Osteoblast (primary cell): ENCODE results near the gene RIBC1. TPM values are rescaled to one million over a fixed set of nuclear protein-coding genes. Genes with fewer than 3 reads are reported as not detected.
"Not testable (repeated sequence)": the region's sequence is repeated elsewhere in the genome, so short reads cannot be mapped to it uniquely, and the experiment has no call there.

Experiments used
- DNase-seq: peaks from one replicate; pipeline ENCODE4 v3.0.0; 2011; ENCODE audit warnings: low spot score, mixed read lengths; ENCODE audit not compliant: insufficient read length; ENCODE audit errors: missing footprints
- H2AFZ ChIP-seq: 2 replicates; pipeline ENCODE4 v1.6.0; 2011; ENCODE audit warnings: mild to moderate bottlenecking, low read length
- H3K27ac ChIP-seq: 2 replicates; pipeline ENCODE4 v1.5.1; 2011; ENCODE audit warnings: mild to moderate bottlenecking, low read depth, low read length, moderate library complexity
- H3K27me3 ChIP-seq: 2 replicates; pipeline ENCODE4 v1.6.0; 2012; ENCODE audit warnings: mild to moderate bottlenecking, control low read depth, inconsistent platforms, low read length, moderate library complexity; ENCODE audit not compliant: insufficient read depth
- H3K36me3 ChIP-seq: 2 replicates; pipeline ENCODE4 v1.5.1; 2011; ENCODE audit warnings: mild to moderate bottlenecking, low read length, control low read depth, moderate library complexity; ENCODE audit not compliant: insufficient read depth
- H3K4me1 ChIP-seq: 2 replicates; pipeline ENCODE4 v1.5.1; 2011; ENCODE audit warnings: mild to moderate bottlenecking, low read length, control low read depth, moderate library complexity; ENCODE audit not compliant: insufficient read depth
- H3K4me2 ChIP-seq: 2 replicates; pipeline ENCODE4 v1.6.0; 2011; ENCODE audit warnings: mild to moderate bottlenecking, low read length; ENCODE audit not compliant: insufficient read depth
- H3K4me3 ChIP-seq: fragments of 200-600 bp; sonication (generic); 3 replicates; pipeline ENCODE4 v1.5.1; 2012; ENCODE audit warnings: mild to moderate bottlenecking, low read length, inconsistent platforms; ENCODE audit not compliant: insufficient read depth
- H3K79me2 ChIP-seq: 2 replicates; pipeline ENCODE4 v1.6.0; 2012; ENCODE audit warnings: mild to moderate bottlenecking, low read length, control low read depth, inconsistent platforms; ENCODE audit not compliant: insufficient read depth
- H3K9me3 ChIP-seq: 2 replicates; pipeline ENCODE4 v1.5.1; 2011; ENCODE audit warnings: low read depth, low read length, control low read depth
- H4K20me1 ChIP-seq: 2 replicates; pipeline ENCODE4 v1.6.0; 2012; ENCODE audit warnings: mild to moderate bottlenecking, low read length, control low read depth; ENCODE audit not compliant: insufficient read depth
- CTCF ChIP-seq: IDR thresholded peaks from 2 replicates; pipeline ENCODE4 v1.5.1; 2011; ENCODE audit warnings: mild to moderate bottlenecking, low read depth, low read length, moderate library complexity; ENCODE audit errors: extremely low read depth
- total RNA-seq: library from RNA; depleted of rRNA; stranded (reverse); fragments of >200 nt; gene quantifications from 2 replicates; pipeline ENCODE4 v1.2.3, GENCODE V29; 2012

Gene RIBC1
- total RNA-seq, 1 donor, result 0.72 TPM

- H2AFZ ChIP-seq, result no peak overlapping the region
- no peak for TF ChIP-seq CTCF
- no peaks in the 10 kb centered on the region for H3K36me3 ChIP-seq
- no peaks in the 10 kb centered on the region for H3K9me3 ChIP-seq
- H3K4me1 ChIP-seq, result no peaks in the 10 kb centered on the region
- H3K27me3 ChIP-seq, result peaks cover 3% of the 10 kb centered on the region
- DNase-seq, result no peak
- no peak overlapping the region for H3K4me2 ChIP-seq
- no peaks in the 10 kb centered on the region for H3K79me2 ChIP-seq
- H4K20me1 ChIP-seq, result no peaks in the 10 kb centered on the region
- no peak overlapping the region for H3K27ac ChIP-seq
- H3K4me3 ChIP-seq, result no peak overlapping the region
Observed at GRCh38 chrX:53449632-53450031, 27.0 kb downstream of the RIBC1 start.

- H3K27ac ChIP-seq, result no peak overlapping the region
- peaks cover 8% of the 10 kb centered on the region for H3K4me1 ChIP-seq
- H3K9me3 ChIP-seq, result no peaks in the 10 kb centered on the region
- no peaks in the 10 kb centered on the region for H3K79me2 ChIP-seq
- TF ChIP-seq CTCF, result no peak
- no peaks in the 10 kb centered on the region for H4K20me1 ChIP-seq
- no peak for DNase-seq
- H2AFZ ChIP-seq, result no peak overlapping the region
- no peak overlapping the region for H3K4me3 ChIP-seq
- H3K36me3 ChIP-seq, result no peaks in the 10 kb centered on the region
- no peak overlapping the region for H3K4me2 ChIP-seq
- peaks cover 3% of the 10 kb centered on the region for H3K27me3 ChIP-seq
Observed at GRCh38 chrX:53452812-53453211, 30.1 kb downstream of the RIBC1 start.

GRCh38 chrX:53456254-53456653 is 33.6 kb downstream of the RIBC1 start:
- H3K4me2 ChIP-seq, result peak overlapping the region; percentile 20
- no peaks in the 10 kb centered on the region for H4K20me1 ChIP-seq
- DNase-seq, result no peak

GRCh38 chrX:53458082-53458481 is 35.4 kb downstream of the RIBC1 start:
- Histone ChIP-seq H3K79me2 (no peaks in the 10 kb centered on the region), H3K27ac (no peak overlapping the region), H4K20me1 (no peaks in the 10 kb centered on the region), H2AFZ (no peak overlapping the region), H3K4me3 (no peak overlapping the region), H3K4me1 (peaks cover 8% of the 10 kb centered on the region), H3K36me3 (no peaks in the 10 kb centered on the region), H3K9me3 (no peaks in the 10 kb centered on the region), H3K27me3 (peaks cover 7% of the 10 kb centered on the region), H3K4me2 (peak overlapping the region; percentile 2)
- TF ChIP-seq CTCF, result peak; percentile 42
- DNase-seq, result no peak

More at GRCh38 chrX:53456254-53456653, 33.6 kb downstream of the RIBC1 start:
- no peaks in the 10 kb centered on the region for H3K36me3 ChIP-seq
- H2AFZ ChIP-seq, result no peak overlapping the region
- H3K4me1 ChIP-seq, result peaks cover 8% of the 10 kb centered on the region
- H3K9me3 ChIP-seq, result no peaks in the 10 kb centered on the region
- H3K4me3 ChIP-seq, result no peak overlapping the region
- TF ChIP-seq CTCF, result no peak
- H3K79me2 ChIP-seq, result no peaks in the 10 kb centered on the region
- H3K27me3 ChIP-seq, result no peaks in the 10 kb centered on the region
- no peak overlapping the region for H3K27ac ChIP-seq

- not testable (repeated sequence) for H2AFZ ChIP-seq, H3K79me2 ChIP-seq, H3K4me3 ChIP-seq, H3K4me1 ChIP-seq, H3K9me3 ChIP-seq, H3K27ac ChIP-seq, DNase-seq, H3K36me3 ChIP-seq, H3K4me2 ChIP-seq, H4K20me1 ChIP-seq
- H3K27me3 ChIP-seq, result peaks cover 11% of the 10 kb centered on the region
Observed at GRCh38 chrX:53468659-53469058, 46.0 kb downstream of the RIBC1 start.
